C1 segment of cervical spinal cord (tissue), 14 donors: ENCODE measurements around the gene FAM78A.
A peak's percentile ranks its signal among the peaks of the same experiment; 100 is the strongest.
"Not testable (repeated sequence)": the region's sequence is repeated elsewhere in the genome, so short reads cannot be mapped to it uniquely, and the experiment has no call there.

Experiments used
- DNase-seq, 14 donors: peaks; one replicate each; lab custom pipeline; 2025; lab: John Stamatoyannopoulos, UW

The FAM78A gene

GRCh38 chr9:131281119-131281965 is 5.0 kb upstream of the FAM78A start:
- no peak for DNase-seq

- no peak for DNase-seq
Measured at GRCh38 chr9:131280660-131281059, 4.3 kb upstream of the FAM78A start.

- no peak for DNase-seq
Measured at GRCh38 chr9:131279863-131280570, 3.7 kb upstream of the FAM78A start.

GRCh38 chr9:131279196-131279862 is 3.0 kb upstream of the FAM78A start:
- DNase-seq: no peak

- DNase-seq: no peak
Measured at GRCh38 chr9:131278702-131279111, 2.4 kb upstream of the FAM78A start.

- peak in 13 of 14 donors; percentile 39 to 81 (median 69) for DNase-seq
Measured at GRCh38 chr9:131277910-131278701, 1.8 kb upstream of the FAM78A start.

- DNase-seq: no peak
Measured at GRCh38 chr9:131277287-131277909, 1.1 kb upstream of the FAM78A start.

GRCh38 chr9:131276891-131277286 is 579 bp upstream of the FAM78A start:
- no peak for DNase-seq

GRCh38 chr9:131275332-131276093 is 797 bp downstream of the FAM78A start:
- no peak for DNase-seq

GRCh38 chr9:131274674-131275331 is 1.5 kb downstream of the FAM78A start:
- peak in 4 of 14 donors; percentile 17 to 34 (median 24) for DNase-seq

GRCh38 chr9:131273856-131274673 is 2.2 kb downstream of the FAM78A start:
- DNase-seq: no peak

GRCh38 chr9:131273146-131273855 is 3.0 kb downstream of the FAM78A start:
- peak in 3 of 14 donors; percentile 8 to 35 (median 20) for DNase-seq

GRCh38 chr9:131272212-131272611 is 4.1 kb downstream of the FAM78A start:
- DNase-seq: no peak

GRCh38 chr9:131271506-131271931 is 4.8 kb downstream of the FAM78A start:
- DNase-seq: no peak

GRCh38 chr9:131271016-131271273 is 5.4 kb downstream of the FAM78A start:
- DNase-seq: not testable (repeated sequence)

- peak in 9 of 14 donors; percentile 15 to 64 (median 41) for DNase-seq
Measured at GRCh38 chr9:131270171-131271015, 5.9 kb downstream of the FAM78A start.
